Dermis microvascular lymphatic vessel endothelial cell (primary cell): ENCODE results near the gene ACSL1. TPM values are rescaled to one million over a fixed set of nuclear protein-coding genes. Genes with fewer than 3 reads are reported as not detected.

Experiments used
- DNase-seq, 2 donors: peaks; one replicate each; pipeline versions ENCODE4 v3.0.0 to v3.0.0-alpha.2; 2010; ENCODE audit warnings: low read depth in 2 of 2
- total RNA-seq: library from RNA; depleted of rRNA; stranded (reverse); fragments of >200 nt; gene quantifications from 2 replicates; pipeline ENCODE4 v1.2.1, GENCODE V29; 2014

ACSL1 gene
- total RNA-seq, 1 donor from 2014 or later = 9.4 TPM

GRCh38 chr4:184812651-184813181, 13.1 kb downstream of the ACSL1 start:
- no peak for DNase-seq

GRCh38 chr4:184812199-184812542, 13.6 kb downstream of the ACSL1 start:
- DNase-seq = no peak

- DNase-seq = no peak
These were observed 14.1 kb downstream of the ACSL1 start for GRCh38 chr4:184811526-184812198.

- no peak for DNase-seq
These were observed 15.0 kb downstream of the ACSL1 start for GRCh38 chr4:184810720-184811119.

- no peak for DNase-seq
These were observed 17.1 kb downstream of the ACSL1 start for GRCh38 chr4:184808713-184809050.

- DNase-seq = peak in 1 of 2 donors; percentile 34
These were observed 17.7 kb downstream of the ACSL1 start for GRCh38 chr4:184807797-184808712.

GRCh38 chr4:184807256-184807655, 18.5 kb downstream of the ACSL1 start:
- no peak for DNase-seq

- DNase-seq = no peak
These were observed 19.1 kb downstream of the ACSL1 start for GRCh38 chr4:184806711-184807110.

- no peak for DNase-seq
These were observed 19.6 kb downstream of the ACSL1 start for GRCh38 chr4:184806229-184806550.

GRCh38 chr4:184805462-184806228, 20.1 kb downstream of the ACSL1 start:
- no peak for DNase-seq

GRCh38 chr4:184804621-184805020, 21.1 kb downstream of the ACSL1 start:
- no peak for DNase-seq

- DNase-seq = no peak
These were observed 21.9 kb downstream of the ACSL1 start for GRCh38 chr4:184803874-184804273.

- DNase-seq = no peak
These were observed 22.6 kb downstream of the ACSL1 start for GRCh38 chr4:184803133-184803532.

GRCh38 chr4:184802697-184803015, 23.1 kb downstream of the ACSL1 start:
- no peak for DNase-seq

- DNase-seq = no peak
These were observed 23.7 kb downstream of the ACSL1 start for GRCh38 chr4:184801781-184802696.

- DNase-seq = no peak
These were observed 27.3 kb downstream of the ACSL1 start for GRCh38 chr4:184798504-184798903.

GRCh38 chr4:184796906-184797305, 28.9 kb downstream of the ACSL1 start:
- DNase-seq = no peak

GRCh38 chr4:184795214-184795844, 30.4 kb downstream of the ACSL1 start:
- peak; percentile 55 to 67 for DNase-seq

- DNase-seq = no peak
These were observed 31.3 kb downstream of the ACSL1 start for GRCh38 chr4:184794470-184794869.

GRCh38 chr4:184793735-184794355, 31.9 kb downstream of the ACSL1 start:
- no peak for DNase-seq
